Hepatocyte (in vitro differentiated cells): Measurements from ENCODE around the gene UNC93B1.

Source experiments
- EZH2 ChIP-seq: fragments of 200-600 bp; sonication (generic); IDR thresholded peaks from 2 replicates; pipeline ENCODE4 v1.6.1; 2016; ENCODE audit warnings: antibody characterized with exemption, mild to moderate bottlenecking, borderline replicate concordance
- TF ChIP-seq, protein P1 (sequence below): fragments of 200-600 bp; sonication (generic); IDR thresholded peaks from 2 replicates; pipeline ENCODE4 v1.5.1; 2016; ENCODE audit warnings: antibody characterized with exemption, mild to moderate bottlenecking; ENCODE audit not compliant: poor library complexity

GRCh38 chr11:68040101-68040956 is 36.4 kb upstream of the UNC93B1 start:
- TF ChIP-seq, protein P1, sequence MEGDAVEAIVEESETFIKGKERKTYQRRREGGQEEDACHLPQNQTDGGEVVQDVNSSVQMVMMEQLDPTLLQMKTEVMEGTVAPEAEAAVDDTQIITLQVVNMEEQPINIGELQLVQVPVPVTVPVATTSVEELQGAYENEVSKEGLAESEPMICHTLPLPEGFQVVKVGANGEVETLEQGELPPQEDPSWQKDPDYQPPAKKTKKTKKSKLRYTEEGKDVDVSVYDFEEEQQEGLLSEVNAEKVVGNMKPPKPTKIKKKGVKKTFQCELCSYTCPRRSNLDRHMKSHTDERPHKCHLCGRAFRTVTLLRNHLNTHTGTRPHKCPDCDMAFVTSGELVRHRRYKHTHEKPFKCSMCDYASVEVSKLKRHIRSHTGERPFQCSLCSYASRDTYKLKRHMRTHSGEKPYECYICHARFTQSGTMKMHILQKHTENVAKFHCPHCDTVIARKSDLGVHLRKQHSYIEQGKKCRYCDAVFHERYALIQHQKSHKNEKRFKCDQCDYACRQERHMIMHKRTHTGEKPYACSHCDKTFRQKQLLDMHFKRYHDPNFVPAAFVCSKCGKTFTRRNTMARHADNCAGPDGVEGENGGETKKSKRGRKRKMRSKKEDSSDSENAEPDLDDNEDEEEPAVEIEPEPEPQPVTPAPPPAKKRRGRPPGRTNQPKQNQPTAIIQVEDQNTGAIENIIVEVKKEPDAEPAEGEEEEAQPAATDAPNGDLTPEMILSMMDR: no peak
- no peak for TF ChIP-seq EZH2
